HG03439 (cell line): Measurements from ENCODE around the gene TBC1D32.
"Not testable (repeated sequence)": the region's sequence is repeated elsewhere in the genome, so short reads cannot be mapped to it uniquely, and the experiment has no call there.

ENCODE experiments used
- ATAC-seq: cut with Tn5 transposase; IDR thresholded peaks from one replicate; pipeline ENCODE4 v1.9.1; 2021; ENCODE audit warnings: mild to moderate bottlenecking, moderate library complexity; ENCODE audit not compliant: unreplicated experiment

TBC1D32 gene

DNA sequence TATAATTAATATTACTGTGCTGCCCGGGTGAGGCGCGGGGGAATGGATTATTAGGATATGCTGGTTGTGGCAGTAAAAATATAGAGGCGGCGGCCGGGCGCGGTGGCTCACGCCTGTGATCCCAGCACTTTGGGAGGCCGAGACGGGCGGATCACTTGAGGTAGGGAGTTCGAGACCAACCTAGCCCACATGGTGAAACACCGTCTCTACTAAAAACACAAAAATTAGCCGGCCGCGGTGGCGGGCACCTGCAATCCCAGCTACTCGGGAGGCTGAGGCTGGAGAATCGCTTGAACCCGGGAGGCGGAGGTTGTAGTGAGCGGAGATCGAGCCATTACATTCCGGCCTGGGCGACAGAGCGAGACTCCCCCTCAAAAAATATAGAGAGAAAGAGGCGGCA is 586 bp downstream of the TBC1D32 start:
- not testable (repeated sequence) for ATAC-seq

DNA sequence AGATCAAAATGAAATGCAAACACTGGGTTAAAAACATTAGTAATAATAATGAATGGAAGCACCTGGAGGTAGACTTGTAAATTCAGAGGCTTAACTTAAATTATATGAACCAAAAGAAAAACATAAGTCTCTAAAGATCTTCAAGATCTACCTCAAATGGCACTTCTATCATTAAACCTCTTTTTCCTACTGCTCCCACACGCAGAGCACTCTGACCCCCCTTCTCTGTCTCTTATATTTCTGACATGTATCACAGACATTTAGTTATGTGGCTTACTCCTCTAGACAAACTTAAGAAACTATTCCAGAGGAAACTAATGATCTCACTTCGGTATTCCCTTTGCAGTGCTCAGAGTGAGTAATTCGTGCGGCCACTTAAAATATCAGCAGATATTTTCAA is 1.1 kb downstream of the TBC1D32 start:
- ATAC-seq = no peak

DNA sequence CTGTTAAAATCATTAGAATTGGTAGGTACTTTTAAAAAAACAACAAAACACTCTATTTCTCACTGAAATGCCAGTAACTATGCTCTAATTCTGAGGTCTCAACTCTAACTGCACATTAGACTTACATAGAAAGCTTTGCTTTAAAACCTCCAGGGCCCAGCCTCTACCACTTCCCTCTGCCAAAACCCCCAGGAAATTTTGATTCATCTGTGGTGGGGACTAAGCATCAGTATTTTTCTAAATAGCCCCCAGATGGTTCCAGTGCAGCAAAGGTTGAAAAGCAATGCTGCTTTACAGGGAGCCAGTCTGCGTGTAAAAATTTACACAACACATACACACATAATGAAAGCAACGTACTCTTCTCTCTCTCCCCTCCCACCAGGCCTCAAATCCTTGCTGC is 3.8 kb downstream of the TBC1D32 start:
- ATAC-seq = no peak

DNA sequence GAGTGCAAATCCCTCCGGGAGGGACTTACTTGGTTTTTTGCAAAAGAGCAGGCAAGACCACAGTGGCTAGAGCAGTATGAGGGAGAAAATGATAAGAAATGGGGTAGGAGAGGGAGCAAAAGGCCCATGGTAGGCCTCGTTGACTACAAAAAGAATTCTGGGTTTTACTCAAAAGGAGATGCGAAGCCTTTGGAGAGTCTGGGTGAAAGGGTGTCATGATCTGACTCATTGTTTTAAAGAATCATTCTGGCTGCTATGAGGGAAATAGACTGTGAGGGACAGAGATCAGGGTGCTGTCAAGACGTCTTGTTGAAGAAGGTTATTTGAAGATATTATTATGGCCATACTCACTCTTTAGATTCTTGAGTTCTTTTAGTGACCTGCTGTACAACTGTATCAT is 13.0 kb downstream of the TBC1D32 start:
- peak; percentile 65 for ATAC-seq

DNA sequence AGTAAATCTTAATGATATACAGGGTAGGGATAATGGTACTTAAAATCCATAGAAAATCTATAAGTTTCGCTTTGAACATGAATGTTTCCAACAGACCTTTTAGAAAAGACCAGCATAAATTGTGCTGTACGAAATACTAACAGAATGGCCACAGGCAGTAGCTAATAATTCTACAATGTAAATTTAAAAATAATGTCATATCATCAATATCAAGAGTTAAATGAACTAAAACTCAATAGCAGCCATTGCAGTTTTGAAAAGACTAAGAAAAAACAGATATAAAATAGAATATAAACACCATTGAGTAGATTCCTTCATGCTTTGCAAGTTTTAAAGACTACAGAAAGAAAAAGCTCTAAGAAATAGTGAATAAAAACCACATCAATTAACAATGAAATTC is 14.7 kb downstream of the TBC1D32 start:
- no peak for ATAC-seq

DNA sequence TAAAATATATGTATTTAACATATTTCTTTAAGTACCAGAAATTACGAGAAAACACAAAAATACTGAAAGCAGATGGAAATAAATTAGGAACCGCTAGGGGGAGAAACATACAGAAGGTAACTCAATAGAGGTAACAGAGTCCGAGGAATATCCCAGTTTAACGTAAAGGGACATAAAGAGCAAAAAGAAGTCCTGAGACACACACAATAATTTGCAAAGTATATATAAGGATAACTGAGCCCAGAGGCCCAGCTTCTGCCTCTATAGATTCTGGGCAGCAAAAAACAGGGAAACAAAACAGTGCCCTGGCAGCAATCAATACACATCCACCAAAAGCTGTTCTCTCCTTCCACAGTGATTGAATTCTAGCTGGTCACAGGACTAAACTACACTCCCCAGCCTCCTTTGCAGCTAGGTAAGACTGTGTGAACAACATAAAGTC is 15.1 kb downstream of the TBC1D32 start:
- ATAC-seq = no peak

DNA sequence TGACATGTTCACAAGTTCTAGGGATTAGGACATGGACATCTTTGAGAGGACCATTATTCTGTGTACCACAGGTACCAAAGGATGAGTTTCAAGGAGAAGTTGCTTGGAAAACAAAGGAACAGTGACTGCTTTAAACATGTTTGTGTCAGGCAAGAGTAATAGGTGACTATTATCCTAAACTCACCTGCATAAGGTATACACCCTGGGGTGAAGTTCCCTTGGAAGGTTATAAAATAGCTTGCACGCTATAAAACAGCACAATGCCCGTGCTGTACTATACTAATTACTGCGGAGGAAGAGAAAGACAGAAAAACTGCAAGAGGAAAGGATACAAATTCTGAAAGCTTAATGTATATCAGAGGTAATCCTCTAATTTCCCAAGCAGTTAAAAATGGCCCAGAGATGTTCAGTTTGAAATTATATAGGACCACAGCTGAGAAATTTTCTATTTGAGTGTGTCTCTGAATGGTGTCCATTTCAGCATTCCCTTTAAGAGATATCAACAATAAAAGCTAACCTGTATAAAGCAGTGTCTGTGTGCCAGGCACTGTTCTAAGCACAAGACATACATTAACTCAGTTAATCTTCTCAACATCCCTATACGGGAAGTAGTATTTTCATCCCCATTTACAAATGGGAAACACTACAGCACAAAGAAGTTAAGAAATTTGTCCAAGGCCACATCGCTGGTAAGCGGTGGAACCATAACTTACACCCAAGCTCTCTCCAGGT is 19.7 kb downstream of the TBC1D32 start:
- ATAC-seq = no peak

DNA sequence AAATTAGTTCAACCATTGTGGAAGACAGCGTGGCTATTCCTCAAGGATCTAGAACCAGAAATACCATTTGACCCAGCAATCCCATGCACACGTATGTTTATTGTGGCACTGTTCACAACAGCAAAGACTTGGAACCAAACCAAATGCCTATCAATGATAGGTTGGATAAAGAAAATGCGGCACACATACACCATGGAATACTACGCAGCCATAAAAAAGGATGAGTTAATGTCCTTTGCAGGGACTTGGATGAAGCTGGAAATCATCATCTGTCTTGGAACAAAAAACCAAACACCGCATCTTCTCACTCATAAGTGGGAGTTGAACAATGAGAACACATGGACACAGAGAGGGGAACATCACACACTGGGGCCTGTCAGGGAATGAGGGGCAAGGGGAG is 22.5 kb downstream of the TBC1D32 start:
- ATAC-seq = not testable (repeated sequence)

DNA sequence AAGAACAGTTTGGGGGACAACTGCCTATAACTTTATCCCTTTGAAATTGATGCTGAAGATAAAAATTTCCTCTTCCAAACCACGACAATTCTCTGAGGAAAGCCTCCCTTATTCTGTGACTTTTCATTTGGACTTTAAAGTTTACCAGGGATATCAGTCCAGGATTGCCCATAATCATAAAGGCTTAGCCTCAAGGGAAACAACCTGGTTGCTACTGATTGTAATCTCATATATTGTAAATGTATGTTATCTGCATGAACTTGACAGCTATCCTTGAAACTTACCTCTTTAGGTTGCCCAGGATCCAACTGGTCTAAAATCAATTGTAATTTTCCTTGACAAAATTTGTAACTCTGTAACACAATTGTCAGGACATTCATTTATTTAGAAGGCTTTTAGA is 23.8 kb downstream of the TBC1D32 start:
- ATAC-seq = no peak

DNA sequence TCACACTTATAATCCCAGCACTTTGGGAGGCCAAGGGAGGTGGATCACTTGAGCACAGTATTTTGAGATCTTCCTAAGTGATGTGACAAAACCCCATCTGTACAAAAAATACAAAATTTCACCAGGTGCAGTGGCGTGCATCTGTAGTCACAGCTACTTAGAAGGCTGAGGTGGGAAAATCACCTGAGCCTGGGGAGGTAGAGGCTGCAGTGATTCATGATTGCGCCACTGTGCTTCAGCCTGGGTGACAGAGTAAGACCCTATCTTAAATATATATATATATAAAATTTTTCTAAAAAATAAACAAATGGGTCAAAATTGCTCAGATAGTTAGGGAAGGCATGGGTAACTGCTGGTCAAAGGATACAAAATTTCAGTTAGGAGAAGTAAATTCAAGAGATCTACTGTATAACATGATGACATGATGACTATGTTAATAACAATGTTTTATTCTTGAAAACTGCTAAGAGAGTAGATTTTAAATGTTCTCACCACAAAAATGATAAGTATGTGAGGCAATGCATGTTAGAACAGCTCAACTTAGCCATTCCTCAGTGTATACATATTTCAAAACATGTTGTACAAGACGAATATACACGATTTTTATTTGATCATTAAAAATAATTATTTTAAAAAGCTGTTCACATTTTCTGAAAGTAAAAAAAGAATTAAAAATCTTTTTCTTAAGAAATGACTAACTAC is 24.4 kb downstream of the TBC1D32 start:
- ATAC-seq = no peak

DNA sequence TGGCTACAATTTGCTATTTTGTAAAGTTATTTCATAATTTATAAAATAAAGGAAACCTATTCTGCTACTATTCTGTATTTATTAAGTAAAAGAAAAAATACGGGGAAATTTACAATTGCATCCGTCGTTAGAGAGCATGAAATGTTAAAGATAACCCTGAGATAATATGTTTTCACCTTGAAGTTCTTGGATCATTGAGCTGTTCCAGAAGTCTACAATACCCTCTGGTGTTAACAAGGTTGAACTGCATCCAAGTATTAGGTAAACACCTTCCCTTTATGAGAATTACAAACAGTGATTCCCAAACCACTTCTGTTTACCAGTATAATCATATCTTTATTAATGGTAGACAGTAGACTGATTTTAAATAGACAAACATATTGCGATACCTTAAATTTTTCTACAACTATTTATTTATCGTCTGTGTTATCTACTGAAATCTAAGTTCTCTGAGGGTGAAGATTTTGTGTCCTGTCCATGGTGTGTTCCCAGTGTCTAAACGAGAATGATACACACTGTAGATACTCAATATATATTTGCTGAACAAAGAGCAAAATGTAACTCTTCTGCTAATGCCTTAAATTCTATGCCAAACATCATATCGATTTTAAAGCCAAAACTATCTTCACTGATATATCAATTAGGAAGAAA is 28.2 kb downstream of the TBC1D32 start:
- peak; percentile 79 for ATAC-seq

DNA sequence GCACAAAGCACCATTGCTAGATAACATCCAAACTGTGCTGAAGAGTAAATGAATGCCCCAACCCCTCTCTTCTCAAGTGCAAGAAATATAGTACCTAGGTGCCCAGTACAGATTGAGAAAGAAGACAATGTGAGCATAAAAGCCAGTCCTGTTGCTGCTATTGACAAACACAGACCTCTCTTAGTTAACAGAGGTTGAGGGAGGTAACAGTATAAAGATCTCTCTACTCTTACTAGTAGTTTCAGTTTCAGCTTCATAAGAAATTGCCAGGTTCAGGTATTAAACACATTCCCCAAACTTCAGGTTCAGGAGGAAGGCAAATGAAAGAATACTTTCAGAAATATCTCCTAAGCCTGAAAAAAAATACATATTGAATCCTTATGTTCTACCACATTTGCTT is 31.4 kb downstream of the TBC1D32 start:
- ATAC-seq = no peak

DNA sequence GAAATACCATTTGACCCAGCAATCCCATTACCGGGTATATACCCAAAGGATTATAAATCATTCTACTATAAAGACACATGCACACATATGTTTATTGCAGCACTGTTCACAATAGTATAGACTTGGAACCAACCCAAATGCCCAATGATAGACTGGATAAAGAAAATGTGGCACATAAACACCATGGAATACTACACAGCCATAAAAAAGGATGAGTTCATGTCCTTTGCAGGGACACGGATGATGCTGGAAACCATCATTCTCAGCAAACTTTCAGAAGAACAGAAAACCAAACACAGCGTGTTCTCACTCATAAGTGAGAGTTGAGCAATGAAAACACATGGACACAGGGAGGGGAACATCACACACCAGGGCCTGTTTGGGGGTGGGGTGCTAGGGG is 33.1 kb downstream of the TBC1D32 start:
- ATAC-seq = not testable (repeated sequence)

DNA sequence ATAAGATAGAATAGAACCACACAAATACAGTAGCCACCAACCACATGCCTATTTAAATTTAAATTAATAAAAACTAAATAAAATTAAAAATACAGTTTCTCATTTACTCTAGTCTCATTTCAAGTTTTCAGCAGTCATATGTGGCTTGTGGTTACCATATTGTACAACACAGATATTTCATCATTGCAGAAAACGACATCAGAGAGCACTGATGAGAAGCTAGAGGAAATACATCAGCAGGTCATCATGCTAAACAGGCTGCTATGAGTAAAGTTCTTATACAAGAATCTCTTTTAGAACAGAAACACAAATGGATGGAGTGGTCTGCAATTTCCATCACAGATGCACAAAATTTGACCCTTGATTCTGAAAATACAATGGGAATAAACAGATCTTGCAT is 36.6 kb downstream of the TBC1D32 start:
- no peak for ATAC-seq

DNA sequence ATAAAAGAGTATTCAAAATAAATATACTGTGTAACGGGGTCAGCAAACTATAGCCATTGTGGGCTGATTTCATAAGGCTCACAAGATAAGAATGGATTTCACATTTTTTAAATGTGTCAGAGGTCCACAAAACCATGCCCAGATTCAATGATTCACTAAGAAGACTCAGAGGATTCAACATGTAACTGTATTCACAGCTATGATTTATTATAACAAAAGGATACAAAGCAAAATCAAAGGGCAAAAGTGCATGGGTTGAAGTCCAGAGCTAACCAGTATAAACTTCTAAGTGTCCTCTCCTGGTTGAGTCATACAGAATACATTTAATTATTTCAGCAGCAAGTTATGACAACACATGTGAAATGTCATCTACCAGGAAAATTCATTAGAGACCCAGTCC is 49.2 kb downstream of the TBC1D32 start:
- ATAC-seq = no peak

DNA sequence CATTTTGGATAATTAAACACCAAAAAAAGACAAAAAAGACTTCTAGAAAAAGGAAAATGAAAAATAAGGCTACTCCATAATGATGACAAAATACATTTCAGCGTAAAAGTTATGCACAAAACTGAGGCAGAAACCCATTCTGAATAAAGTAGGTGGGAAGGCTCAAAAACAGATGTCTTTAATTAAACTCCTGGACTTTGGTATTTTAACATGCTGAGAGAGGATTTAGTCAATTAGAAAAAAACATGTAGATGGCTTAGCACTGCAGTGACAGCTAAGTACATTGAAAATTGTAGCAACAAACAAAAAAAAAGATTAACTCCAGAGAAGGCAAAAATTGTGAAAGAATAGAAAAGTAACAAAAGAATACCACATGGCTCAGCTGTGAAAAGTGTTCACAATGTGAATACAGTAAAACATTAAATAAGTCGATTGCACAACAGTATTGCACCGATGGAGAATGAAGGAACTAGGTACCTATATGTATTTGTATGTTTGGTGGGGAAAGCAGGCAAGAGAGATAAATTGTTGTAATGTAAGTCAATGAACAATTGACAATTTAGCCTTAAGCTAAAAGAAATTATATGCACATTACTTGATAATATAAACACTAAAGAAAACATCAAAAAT is 59.5 kb downstream of the TBC1D32 start:
- no peak for ATAC-seq

DNA sequence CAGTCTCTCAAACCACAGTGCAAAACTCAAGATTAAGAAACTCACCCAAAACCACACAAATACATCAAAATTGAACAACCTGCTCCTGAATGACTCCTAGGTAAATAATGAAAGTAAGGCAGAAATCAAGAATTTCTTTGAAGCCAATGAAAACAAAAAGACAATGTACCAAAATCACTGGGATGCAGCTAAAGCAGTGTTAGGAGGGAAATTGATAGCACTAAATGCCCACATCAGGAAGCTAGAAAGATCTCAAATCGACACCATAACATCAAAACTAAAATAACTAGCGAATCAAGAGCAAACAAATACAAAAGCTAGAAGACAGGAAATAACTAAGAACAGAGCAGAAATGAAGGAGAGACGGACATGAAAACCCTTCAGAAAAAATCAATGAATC is 70.5 kb downstream of the TBC1D32 start:
- no peak for ATAC-seq

DNA sequence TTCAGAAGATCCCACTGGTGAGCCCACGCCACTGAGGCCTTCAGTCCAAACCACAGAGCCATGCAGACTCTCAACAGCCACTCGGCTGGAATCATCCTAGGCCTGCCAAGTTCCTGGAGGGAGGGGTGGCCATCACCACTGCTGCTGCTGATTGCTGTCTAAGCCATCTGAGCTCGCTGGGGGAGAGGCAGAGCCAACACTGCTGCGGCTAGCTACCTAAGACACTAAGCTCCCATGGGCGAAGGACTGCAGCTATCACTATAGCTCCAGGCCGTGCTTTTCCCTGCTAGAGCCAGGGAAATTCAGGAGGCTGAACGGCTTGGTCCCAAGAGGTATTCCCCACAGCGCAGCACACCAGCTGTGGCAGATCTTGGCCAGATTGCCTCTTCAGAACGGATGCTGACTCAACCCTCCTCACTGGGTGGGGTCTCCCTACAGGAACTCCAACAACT is 73.6 kb downstream of the TBC1D32 start:
- no peak for ATAC-seq

DNA sequence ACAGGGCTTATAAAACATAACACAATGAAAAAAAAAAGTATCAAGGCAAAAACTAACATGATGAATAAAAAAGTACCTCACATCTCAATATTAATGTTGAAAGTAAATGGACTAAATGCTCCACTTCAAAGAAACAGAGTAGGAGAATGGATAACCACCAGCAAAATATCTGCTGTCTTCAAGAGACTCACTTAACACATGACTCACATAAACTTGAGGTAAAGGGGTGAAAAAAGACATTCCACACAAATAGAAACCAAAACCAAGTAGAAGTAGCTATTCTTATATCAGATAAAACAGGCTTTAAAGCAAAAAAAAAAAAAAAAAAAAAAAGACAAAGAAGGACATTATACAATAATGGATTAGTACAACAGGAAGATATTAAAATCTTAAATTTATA is 86.9 kb downstream of the TBC1D32 start:
- ATAC-seq = no peak

DNA sequence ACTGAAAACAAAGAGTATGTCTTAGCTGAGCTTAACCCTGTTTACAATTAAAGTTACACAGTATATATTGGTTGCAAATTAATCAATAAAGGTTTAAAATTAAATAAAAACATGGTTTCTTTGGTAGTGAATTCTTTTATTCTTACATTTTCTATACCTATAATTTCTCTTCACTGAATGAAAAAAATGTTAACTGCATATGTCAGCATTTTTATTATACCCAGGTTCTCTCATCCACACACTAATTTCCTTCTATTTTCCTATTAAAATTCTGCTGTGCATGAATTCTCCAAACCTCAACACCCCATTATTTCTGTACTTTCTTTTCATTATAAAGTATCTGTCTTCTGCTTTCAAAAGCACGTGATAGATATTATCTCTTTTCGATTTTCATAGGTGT is 91.9 kb downstream of the TBC1D32 start:
- no peak for ATAC-seq

DNA sequence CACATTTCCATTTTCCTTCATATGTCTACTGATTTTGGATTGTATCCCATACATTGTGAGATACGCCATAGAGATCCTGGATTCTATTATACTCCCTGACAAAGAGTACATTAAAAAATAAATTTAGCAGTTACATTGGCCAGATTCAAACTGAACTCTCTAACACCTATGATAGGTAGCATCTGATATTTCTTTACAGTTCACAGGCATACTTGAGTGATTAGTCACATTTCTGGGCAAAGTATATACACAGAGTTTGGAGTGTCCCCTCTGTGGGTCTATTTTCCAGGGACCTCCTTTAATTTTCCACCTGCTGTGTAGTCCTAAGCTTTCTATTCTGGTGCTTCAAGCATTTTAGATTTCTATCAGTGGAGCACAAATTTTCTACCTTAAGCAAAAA is 96.4 kb downstream of the TBC1D32 start:
- no peak for ATAC-seq

DNA sequence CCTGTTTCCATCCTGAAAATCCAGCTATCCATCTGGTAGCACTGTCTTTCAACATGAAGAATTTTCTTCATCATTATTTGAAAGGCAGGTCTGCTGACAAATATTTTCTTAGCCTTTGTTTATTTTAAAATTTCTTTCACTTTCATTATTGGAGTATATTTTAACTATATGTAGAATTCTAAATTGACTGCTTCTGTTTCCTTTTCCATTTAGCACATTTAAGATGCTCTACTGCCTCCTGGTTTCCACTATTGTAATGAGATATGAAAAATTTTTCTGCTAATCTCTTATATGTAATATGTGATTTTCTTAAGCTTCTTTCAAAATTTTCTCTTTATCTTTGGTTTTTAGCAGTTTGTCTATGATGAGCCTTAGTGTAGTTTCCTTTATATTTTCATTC is 97.3 kb downstream of the TBC1D32 start:
- ATAC-seq = no peak
